KBM-7 (cell line): ENCODE data around the gene BCOR.

Experiments
- DNase-seq: peaks from one replicate; pipeline ENCODE4 v3.0.0-alpha.2; 2015
- in situ Hi-C: fragments of 300-500 bp; cut with MboI; formaldehyde crosslinking; loops from 2 replicates; pipeline ENCODE4 v1.14.3; 2020; ENCODE audit warnings: low sequenced_read_pairs, low pct_unique_long_range_greater_than_20kb, mixed read lengths

The BCOR gene

DNA sequence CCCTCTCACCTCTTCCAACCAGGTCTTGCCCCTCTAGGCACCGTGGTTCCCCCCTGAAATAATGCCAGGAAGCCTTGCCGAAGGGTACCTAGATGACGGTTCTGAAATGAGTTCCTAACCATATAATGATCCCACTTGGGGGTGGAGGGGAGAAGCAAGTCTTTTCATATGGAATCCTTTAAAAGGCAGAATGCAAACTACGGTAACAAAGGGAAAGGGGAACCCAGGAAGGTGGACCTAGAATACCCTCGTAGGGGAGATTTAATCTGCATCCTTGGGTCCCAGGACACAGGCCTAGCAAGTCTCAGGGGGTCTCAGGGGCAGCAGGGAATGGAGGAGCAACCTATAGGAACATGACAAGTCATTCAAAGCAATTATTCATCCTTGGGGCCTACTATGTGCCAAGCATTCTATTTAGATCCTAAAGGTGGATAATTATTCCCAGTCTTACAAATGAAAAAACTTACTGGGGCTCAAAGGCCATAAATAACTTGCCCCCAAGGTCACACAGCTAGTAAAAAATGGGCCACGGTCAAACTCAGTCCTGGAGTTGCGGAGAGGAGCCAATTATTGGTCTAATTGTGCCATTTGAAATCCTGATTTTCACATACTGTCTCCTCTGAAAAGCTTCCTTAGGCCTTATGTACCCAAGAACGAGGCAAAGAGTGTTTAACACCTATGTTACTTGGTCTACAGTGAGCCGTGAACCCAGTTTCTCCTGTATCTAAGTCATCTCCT lies 8.8 kb downstream of the BCOR start:
- in situ Hi-C loops = no loop called here
- no peak for DNase-seq

DNA sequence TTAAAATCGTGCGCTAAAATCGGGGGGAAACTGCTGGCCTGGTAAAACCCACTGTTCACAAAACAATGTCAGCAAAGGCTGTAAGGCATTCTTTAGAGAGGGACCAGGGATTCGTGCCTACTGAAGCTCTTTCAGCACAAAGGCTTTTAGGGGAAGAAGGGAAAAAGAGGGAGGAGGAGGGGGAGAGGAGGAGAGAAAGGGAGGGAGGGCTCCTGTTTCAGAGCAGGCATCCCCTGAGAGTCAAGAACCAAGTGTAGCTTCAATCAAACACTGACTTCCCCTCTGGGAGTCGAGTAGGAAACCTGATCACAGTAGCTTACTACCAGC lies 9.5 kb downstream of the BCOR start:
- peak; percentile 34 for DNase-seq
- in situ Hi-C loops = no loop called here

DNA sequence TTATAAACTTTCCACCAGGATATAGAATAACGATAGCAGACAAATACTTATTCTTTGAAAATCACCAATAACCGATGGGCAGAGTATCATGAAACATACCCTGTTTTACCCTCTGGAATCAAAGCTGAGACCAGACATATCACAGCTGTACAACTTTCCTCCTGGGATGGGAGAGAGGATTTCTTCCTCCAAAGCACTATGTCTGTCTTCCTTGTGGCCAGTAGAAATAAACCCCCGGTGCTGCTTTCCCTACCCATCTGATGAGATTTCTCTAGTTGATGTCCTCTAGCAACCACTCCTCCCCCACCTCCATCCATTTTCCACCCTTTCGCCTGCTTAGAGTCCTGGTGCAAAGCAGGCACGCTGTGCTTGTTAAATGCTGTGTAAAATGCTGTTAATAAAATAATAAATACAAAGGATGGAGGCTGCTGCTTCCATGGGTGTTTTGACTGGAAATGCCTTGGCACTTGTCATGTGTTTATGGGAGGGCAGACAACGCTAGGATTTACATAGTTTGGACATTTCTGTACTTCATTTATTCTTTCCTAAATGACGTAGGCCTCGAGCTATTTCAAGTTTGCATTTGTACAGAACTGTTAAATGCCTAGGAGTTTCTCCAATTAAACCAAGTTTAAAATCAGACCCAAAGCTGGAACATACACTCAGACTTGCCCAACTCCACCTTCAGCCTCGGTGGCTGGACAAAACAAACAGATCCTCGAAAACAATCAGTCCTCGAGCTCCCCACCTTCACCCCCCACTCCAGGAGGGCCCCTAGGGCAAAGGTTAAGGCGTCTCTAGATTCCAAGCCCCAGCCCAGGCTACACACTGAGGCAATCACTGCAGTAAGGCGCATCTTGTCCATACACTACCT lies 10.1 kb downstream of the BCOR start:
- in situ Hi-C loops = no loop called here
- DNase-seq = no peak

DNA sequence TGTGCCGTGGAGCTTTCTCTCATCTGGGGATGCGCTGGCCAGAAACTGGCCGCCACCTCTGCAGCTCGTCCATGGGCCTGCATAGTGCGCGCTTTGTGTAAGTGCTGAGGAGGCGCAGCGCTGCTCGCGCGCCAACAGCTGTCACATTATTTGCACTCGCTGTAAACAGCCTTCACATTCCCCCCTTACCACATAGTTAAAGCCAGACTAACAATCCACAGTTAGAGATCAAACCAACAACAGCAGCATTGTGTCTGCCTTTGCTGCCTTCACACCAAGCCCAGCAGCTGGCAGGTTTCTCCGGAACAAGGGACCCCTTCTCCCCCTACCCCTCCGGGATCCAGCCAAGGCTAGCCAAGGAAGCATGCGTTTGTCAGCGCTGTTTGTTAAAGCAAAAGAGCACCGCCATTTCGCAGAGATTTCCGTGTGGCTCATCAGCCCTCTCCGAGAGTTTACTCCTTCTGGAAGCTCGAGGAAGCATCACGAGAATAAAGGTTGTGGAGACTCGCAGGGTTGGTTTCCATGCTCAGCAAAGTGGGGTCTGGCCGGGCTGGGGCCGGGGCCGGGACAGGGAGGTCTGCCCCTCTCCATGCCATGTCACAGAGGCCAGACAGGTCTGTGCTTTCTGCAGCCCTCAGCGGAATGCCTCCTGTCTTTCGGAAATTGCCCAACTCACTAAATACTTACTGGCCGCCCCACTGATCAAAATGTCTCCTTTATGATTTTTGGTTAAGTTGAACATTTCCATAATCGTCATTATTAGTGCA lies 11.0 kb downstream of the BCOR start:
- no peak for DNase-seq
- in situ Hi-C loops = no loop called here

DNA sequence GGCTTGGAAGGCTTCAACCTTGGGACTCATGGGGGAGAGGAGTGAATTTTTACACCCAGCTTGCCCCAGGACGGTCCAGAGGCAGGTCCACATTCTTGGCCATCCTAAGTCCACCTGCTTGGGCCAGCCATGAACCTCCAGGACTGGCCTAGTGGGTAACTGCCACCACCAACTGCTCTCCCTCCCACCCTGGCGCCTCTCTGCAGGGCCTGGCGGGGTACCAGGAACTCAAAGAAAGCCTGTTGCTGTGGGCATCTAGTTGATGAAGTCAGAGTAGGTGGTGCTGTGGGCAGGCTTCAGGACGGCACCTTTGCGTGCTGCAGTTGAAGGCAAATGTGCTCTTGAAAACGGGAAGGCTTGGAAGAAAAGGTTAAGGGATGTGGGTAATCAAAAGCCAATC lies 12.0 kb downstream of the BCOR start:
- in situ Hi-C loops = no loop called here
- DNase-seq = no peak

DNA sequence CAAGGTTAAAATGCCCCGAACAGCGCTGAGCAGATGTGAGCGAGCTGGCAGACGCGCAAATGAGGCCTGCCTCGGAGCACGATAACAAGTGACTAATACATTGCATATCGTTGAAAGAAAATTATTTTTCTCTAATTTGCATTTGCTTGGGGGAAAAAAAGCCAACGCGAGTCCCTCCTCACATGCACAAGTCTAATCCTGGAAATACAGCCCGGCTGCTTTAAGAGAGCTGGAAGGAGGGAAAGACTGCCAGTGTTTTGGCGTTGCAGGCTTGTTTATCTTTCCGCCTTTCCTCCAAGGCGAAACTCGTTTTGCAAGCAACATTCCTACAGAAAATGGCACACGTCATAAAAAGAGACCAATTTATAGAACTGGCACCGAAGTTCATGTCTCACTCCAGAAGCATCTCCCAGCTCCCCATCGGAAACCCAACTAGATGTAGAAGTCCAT lies 12.6 kb downstream of the BCOR start:
- in situ Hi-C loops = no loop called here
- DNase-seq = no peak

DNA sequence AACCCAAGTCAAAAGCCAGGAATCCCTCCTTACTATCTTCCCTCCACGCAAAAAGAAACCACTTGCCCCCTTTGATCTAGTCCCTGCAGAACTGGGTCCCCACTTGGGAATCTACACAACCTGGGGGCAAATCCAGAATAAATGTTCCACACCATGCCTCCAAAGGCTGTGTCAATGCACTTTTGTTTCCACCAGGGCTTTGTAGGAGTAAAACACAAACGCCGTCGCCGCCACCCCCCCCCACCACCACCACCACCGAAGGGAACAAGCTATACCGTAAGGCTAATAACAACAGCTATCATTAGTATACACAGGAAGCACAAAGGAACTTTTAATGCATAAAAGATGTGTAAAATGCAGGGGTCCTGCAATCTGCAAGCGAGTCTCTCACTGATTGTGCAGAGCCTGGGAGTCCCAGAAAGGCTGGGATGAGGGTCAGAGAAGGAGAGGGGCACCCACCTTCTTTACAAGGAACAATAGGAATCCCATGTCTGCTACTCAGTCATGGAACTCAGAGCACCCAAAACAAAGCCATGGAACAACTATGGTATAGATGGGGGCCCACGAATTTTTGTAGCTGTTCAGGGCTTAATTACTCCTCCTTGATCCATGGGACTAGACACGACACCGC lies 13.2 kb downstream of the BCOR start:
- in situ Hi-C loops = no loop called here
- DNase-seq = no peak

- DNase-seq = no peak
- in situ Hi-C loops = no loop called here
Observed at GRCh38 chrX:40083979-40084359, 13.8 kb downstream of the BCOR start.

GRCh38 chrX:40083120-40083978 lies 14.4 kb downstream of the BCOR start:
- in situ Hi-C loops = no loop called here
- peak; percentile 86 for DNase-seq

- in situ Hi-C loops = no loop called here
- DNase-seq = no peak
Observed at GRCh38 chrX:40082447-40083119, 15.2 kb downstream of the BCOR start.

- no peak for DNase-seq
- in situ Hi-C loops = no loop called here
Observed at GRCh38 chrX:40081679-40082068, 16.1 kb downstream of the BCOR start.

- in situ Hi-C loops = no loop called here
- no peak for DNase-seq
Observed at GRCh38 chrX:40080894-40081678, 16.7 kb downstream of the BCOR start.

- in situ Hi-C loops = no loop called here
- no peak for DNase-seq
Observed at GRCh38 chrX:40079572-40079971, 18.2 kb downstream of the BCOR start.

DNA sequence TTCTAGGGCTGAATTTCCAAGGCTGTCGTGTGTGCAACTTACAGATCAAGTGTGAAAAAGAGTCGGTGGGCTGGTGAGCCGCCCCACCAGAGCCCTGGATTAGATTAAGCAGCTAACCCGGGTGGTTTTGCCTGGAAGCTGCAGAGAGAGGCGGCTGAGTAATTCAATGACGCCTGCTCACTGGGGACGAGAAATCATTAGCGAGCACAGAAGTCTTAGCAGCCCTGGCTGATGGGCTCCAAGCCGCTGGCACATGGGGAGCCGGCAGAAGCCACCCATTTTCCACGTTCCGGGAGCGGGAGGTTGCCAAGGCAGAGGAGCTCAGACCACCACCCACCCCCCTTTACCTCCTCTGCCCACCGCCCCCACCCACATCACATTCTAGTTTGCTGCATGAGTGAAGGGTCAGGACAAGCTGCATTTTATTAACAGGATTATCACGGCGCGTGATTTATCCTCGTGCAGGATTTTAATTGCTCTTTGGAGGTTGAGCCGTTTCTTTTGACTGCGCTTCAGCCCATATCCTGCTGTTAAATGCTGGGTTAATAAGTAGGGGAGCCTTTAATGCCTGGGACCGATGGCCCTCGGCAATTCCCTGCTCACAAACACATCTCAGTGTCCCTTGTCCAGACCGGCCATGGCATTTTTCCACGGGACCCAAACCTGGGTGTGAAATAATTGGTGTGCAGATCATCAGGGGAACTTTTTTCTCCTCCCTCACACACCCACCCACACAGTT lies 19.1 kb downstream of the BCOR start:
- in situ Hi-C loops = no loop called here

DNA sequence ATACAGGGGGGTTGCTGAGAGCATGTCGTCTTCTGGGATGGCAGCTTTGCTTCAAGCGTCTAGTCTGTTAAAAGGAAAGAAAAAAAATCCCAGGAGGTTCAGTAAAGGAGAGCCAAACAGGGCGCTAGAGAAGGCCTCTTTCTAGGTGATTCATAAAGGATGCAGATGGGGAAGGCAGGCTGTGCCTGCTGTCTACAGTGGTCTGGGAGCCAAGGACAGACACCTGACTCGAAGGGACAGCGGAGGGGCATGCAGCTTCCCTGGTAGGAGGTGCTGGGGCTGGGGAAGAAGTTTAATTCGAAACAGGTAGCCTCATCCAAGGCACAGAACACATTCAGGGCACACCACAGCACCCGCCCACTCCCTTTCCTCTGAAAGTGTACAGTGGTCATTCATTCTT lies 19.9 kb downstream of the BCOR start:
- no peak for DNase-seq
- in situ Hi-C loops = no loop called here

More for the DNA sequence above, 19.1 kb downstream of the BCOR start:
- DNase-seq = no peak

DNA sequence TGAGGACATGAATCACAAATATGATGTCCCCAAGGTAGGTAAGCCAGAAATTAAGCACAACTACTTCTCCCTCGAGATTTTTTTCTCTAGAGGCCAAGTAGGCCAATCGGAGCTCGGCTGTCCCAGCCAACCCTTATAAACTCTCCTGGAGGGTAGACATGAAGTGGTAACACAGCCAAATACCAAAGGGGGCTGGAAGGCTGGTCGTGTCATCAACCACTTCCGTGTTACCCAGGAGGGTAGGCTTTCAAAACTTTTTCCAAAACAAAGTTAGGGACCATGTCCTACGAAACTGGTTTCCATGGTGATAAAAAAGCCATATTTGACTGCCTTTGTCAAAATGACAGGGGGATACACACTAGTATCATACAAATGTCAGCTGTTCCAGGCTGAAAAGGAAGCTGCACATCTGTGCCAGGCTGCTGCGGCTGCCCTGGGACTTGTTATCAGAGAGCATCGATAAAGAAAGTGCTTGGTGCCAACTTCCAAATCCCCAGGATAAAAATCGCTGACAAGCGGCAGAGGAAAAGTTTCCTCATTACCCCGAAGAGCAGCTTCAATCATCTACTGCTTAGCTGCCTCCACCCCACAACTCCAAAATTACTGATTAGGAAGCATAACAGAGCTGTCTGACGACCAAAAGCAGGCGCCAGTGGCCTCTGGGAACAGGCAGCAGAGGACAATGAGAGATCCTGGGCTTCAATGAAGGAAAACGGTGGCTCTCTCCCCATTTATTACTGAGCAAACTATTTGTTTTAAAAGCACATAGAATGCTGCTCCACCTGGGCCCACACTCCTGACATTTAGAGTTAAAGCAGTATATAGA lies 20.8 kb downstream of the BCOR start:
- no peak for DNase-seq
- in situ Hi-C loops = no loop called here
